Stimulated activated CD4-positive, alpha-beta T cell treated with anti-CD3 and anti-CD28 coated beads, Interleukin-15, amount 100 ng/mL, for 48 hours (primary cell): ENCODE results near the gene GPSM1.

Experiments
- DNase-seq, 2 donors: peaks; one replicate each; pipeline ENCODE4 v3.0.0-alpha.2; 2020; ENCODE audit warnings: low read depth in 2 of 2

Gene GPSM1

DNA sequence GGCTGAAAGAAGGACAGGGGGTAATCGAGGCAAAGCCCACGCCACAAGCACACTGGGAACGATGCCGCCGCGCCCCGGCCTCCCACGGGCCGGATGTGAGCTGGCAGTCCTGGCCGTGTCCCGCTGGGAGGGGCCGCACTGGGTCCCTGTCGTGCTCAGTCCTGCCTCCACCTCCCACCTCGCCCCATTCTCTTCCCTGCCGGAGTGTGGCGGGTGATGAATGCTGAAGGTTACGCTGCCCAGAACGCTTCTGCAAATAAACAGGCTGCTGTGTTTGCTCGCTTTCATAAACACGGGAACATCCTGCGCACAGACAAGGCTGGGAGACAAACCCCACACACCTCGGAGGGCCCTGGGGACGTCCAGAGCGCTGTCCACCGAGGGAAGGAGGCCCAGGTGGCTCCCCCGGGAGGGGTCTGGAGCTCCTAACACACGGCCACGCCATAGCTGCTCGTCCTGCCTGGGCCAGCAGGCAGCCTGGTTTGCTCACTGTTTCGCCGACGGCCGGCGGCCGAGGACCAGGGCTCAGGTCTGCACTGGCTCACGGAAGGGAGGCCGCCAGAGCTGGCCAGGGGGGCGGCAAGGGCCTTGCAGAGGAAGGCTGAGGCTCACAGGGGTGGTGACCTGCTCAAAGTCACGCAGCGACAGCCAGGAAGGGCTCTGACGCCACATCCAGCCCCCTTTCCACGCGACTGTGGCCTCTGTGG lies 33.9 kb downstream of the GPSM1 start:
- DNase-seq: no peak

DNA sequence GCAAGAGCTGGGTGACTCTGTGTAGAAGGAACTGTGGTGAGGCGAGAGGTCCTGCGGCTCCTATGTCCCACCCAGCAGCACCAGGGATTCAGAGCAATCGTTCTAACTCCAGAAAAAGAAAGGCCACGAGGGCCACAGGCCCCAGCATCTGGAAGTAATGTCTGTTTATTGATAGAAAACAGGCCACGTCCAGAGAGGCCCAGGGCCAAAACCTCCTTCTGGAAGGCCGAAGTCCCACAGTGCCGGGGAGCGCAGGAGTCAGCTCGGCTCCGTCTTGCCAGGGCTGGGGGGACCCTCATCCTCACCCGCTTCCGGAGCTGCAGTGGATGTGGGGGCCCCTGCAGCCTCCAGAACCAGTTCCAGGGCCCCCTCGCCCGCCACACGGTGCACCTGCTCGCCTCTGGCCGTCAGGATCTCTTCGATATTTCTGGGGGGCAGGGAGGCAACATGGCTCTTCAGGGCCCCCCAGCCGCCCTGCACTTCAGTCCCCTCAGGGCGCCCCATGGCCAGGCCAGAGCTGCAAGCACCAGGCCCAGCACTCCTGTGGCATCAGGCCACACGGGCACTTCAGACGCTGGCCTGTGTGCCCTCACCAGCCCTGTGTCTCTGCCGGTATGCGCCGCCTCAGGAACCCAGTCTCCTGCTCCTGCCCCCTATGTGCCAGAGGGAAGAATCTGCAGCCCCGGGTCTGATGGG lies 34.6 kb downstream of the GPSM1 start:
- no peak for DNase-seq

DNA sequence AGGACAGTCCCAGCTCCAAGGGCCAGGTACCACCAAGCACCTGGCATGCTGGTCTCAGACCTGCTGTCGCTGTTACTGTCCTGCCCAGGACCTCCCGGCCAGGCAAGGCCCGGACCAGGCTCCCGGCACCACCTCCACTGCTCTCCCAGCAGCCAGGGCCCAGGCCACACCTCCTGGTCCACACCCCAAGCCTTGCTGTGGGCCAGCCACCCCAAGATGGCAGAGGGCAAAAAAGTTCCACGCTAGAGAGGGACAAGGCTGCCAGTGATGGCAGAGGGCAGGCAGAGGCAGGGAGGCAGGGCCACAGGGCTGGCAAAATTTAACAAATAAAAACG lies 35.1 kb downstream of the GPSM1 start:
- DNase-seq: no peak

DNA sequence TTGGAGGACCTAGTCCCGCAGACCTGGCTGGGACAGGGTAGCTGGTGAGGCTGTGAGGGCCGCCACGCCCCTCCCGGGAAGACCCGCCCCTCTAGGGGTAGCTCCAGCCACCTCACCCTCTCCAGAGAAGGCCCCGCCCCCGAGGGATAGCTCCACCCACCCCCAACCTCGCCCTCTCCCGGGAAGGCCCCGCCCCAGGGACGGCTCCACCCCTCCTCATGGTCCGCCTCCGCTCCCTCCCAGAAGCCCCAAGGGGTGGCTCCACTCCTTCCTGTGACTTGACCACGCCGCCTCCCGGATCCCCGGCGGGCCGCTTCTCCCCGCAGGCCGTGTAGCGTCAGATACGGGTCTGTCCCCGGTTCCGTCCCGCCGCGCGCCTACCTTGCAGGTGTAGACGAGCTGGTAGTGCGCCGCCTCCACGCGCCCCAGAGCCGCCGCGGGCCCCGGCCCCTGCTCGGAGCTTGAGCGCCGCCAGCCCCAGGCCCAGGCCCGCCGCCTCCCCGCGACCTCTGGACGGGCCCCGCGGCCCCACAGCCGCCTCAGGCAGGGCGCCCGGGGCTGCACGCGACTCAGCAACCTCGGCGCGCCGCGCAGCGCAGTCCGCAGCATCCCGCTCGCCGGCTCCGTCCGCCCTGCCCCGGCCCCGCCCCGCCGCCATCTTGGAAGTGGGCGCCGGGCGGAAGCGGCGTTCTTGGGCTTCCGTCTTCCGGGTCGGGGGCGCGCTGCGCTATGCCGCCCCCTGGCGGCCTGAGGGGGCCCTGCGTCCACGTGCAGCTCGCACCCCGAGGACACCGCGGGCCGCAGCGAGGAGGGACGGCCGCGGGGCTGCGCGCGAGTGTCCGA lies 36.0 kb downstream of the GPSM1 start, which contains the start of gene DNLZ:
TSS of gene DNLZ (minus strand) at position 639 of the 843 bp plus-strand sequence. CDS start at position 609, 30 bp downstream.
- peak; percentile 96 for DNase-seq

DNA sequence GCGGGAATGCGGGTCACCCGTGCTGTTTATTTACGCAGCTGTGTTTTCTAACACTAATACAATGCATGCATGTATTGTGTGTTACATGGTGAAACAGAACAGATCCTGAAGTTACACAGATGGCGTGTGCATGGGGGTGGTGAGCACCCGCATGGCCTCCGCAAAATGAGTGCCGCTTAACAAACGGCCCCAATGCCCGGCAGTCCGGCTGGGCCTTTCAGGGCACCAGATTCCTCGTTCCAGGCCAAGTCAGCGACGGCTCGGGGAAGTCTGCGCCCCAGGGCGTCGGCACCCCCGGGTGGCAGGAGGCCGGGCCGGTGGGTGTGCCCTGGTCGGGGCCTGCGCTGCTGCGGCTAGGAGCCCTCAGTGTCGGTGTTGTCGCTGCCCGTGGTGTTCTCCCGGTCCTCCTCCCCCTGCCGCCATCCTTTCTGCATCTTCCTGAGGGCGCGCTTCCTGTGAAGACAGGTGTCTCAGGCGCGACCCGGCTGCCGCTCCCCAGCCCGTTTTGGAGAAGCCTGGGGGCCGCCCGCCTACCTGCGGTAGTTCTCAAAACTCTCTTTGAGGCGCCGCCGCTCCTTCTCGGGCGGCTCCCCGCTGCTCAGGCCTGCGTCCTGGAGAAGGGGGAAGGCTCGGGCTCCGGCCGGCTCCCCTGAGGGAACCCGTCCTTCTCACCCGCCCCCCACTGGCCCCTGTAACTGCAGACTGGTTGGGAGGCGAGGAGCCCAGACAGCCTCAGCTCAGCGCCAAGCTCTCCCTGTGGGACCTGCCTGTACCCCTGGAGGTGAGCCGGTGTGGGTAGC lies 36.8 kb downstream of the GPSM1 start:
- DNase-seq: no peak

DNA sequence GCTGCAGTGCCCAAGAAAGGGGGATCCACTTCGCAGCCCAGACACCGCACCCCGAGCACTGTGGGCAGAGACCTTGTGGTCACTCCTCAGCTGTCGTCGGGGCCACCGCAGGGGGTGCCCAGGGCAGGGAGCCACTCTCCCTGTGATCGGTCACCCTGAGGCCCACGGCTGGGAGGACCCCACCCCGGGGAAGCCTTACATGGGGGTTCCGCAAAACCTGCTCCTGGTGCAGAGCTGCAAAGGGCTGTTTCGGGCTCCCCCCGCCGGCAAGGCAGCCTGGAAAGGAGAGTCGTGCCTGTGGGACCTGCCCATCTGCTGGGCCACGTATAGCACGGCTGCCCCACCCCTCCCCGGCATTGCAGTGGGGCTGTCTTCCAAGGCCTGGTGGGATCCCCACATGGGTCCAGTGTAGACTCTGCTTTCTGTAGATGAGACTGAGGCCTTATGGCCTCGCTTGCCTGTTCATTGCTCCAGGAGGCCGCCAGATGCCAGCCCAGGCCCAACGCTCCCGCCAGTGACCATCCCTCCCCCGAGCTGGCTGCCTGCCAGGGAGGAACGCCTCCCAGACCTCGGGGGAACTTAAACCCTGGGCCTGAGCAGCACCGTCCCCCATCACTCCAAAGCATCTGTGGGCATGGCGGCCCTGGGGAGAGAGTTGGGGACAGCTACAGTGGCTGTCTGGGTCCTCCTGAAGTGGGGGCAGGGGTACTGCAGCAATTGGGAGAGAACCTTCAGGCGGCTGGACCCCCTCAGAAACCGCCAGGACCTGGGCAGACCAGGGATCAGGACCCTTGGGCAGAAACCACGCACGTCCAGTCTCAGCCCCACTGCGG lies 37.8 kb downstream of the GPSM1 start:
- DNase-seq: no peak

DNA sequence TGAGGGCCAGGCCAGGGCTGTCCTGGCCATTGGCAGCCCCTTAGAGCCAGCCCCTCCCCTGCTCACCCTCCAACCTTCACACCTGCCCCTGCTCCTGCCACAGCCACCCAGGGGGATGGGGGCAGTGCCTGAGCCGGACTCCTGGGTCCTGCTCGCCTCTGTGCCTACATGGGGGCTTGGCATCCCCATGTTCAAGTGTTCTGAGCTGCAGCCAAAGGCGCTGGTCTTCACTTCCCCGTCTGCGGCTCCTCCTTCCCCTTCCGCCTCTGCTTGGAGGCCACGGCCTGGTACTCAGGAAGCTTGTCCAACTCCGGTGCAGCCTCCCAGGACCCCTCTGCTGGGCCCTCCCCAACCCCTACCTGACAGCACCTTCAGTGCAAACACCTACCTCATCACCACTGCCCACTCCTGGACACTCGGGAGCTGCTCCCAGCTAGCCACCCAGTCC lies 38.5 kb downstream of the GPSM1 start:
- DNase-seq: no peak

DNA sequence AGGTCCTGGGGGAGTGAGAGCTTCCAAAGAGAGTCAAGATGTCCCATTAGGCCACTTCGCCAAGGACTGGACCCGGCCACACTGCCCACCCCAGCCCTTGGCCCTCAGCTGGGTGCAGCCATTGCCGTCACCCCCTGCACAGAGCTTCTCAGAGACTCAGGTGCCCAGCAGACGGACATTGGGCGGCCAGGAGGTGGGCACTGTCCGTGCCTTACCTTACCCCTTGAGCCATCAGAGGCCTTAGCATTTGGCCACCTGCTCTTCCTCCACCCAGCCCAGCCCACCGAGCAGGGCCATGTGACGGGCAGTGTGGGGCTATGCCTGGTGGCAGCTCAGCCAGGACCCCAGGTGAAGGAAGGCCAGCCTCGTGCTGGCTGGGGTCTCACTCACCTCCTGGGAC lies 39.5 kb downstream of the GPSM1 start:
- DNase-seq: no peak

DNA sequence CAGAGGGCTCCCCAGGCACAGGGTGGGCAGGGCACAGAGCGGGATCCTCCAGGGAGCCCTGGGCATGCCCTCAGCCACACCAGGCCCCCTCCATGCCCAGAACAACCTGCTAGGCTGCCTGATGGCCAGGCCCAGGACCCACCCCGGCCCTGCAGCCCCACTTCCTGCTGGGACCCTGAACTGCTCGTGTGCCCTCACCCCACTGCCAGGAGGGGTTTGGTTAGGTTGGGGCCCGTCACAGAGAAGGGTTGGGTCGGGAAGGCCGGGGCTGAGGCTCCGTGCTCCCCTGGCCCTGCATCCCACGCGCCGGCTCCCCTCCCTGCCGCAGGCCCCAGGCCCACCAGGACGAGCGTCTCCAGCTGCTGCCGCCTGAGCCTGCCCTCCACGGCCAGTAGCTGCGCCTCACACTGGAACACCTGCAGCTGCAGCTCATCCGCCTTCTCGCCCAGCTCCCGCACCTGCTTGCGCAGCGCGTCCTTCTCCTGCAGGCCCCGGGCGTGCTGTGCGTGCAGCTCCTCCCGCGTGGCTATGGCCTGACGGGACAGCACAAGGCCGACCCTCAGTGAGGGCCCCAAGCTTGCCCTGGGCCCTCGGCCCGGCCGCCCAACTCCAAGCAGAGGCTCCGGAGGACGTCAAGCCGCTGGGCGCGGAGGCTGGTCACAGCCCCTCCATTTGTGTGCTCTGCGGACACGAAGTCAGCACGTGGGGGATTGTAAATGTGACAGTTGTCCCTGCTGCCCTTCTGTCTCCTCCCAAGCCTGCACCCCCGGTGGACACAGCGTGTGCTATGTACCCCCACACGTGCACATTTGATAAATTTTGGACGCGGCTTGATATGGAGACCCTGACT lies 40.2 kb downstream of the GPSM1 start:
- no peak for DNase-seq

DNA sequence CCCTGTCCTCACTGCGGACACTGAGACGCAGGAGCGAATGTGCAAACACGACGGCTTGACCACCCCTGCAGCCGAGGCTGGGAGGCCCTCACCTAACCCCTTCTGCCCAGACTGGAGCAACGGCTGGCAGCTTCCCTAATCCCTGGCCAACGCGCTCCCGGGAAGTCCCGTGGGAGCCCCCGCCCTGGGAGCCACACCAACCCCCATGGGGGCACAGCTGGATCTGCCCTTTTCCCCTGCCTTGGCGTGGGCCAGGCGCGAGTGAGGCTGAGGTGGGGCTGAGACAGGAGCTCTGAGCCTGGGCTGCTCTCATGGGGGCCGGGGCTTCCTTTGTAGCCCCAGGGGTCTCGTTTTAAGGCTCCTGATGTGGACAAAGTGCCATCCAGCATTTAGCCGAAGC lies 40.9 kb downstream of the GPSM1 start:
- no peak for DNase-seq

DNA sequence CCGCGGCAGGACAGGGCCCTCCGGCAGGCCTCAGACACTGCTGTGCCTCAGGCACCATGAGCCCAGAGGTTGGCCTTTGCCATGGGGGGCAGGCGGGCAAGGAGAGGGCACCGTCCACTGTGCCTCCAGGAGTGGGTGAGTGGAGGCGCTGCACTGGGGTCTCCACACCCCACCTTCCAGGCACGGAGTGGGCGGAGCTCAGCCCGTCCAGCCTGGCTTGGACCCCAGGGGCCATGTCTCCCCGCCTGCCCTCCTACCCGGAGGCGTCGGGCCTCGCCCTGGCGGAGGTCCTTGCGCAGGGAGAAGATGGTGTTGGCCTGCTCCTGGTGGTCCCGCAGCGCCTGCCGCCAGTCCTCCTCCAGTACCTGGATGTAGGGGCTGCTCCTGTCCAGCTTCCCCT lies 42.7 kb downstream of the GPSM1 start:
- DNase-seq: no peak

DNA sequence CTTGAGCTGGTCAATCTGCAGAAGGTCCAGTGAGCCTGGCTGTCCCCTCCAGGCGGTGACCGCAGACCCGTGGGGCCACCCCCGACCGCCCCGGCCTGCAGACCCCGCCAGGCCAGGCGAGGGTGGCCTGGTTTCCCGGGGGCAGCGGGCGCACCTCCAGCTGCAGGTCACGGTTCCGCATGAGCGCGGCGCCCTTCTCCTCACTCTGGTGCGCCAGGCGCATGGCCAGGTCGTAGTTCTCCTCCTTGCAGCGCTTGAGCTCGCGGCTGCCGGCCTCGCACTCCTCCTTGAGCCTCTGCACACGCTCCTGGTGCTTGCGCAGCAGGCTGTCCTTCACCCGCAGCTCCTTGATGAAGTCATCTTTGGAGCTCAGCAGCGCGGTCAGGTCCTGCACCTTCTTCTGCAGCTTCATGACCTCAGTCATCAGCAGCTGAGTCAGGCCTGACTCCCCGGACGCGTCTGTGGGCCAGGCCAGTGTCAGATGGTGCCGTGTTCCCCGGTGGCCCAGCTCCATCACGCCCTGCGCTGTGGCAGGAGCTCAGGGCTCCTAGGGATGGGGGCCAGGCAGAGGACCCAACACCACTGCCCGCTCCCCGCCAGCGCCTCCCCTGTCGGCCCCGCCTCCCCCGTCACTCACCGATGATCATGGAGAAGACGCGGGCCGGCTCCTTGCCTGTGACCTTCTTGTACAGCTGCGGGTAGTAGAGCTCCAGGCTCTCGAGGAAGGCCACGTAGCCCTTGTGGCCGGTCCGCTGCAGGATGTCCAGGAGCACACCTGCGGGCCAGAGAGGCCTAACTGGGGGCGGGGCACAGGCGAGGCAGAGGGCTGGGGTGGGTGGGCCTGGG lies 43.6 kb downstream of the GPSM1 start:
- DNase-seq: no peak

DNA sequence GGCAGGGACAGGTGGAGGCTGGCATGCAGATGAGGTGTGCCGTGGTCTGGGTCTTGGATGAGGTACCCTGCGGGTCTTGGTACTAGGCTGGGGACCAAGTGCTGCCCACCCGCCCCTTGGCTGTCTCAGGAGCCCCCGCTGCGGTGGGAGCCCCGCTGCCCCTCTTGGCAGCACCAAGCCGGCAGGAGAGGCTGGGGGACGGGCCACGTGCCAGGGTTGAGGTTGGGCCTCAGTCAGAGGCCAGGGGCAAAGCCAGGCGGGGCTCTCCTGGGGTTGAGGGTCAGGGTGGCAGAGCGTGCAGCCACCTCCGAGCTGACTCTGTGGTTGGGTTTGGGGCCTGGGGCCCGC lies 44.2 kb downstream of the GPSM1 start:
- DNase-seq: no peak

DNA sequence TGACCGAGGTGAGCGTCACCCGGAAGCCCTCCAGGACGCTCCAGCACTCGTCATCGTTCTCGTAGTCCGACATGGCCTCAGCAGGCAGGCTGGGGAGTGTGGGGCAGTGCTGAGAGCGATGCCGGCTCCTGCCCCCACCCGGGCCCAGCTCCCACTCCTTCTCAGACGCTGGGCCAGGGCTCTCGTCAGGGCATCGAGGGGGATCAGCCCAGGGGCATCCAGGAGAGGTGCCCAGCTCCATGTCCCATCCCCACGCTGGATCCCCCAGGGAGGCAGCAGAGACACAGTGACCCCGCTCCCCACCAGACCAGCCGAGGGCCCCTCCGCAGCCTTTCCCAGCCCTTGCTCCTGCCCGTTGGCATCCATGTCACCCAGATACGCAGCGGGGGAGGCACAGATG lies 44.7 kb downstream of the GPSM1 start:
- no peak for DNase-seq

DNA sequence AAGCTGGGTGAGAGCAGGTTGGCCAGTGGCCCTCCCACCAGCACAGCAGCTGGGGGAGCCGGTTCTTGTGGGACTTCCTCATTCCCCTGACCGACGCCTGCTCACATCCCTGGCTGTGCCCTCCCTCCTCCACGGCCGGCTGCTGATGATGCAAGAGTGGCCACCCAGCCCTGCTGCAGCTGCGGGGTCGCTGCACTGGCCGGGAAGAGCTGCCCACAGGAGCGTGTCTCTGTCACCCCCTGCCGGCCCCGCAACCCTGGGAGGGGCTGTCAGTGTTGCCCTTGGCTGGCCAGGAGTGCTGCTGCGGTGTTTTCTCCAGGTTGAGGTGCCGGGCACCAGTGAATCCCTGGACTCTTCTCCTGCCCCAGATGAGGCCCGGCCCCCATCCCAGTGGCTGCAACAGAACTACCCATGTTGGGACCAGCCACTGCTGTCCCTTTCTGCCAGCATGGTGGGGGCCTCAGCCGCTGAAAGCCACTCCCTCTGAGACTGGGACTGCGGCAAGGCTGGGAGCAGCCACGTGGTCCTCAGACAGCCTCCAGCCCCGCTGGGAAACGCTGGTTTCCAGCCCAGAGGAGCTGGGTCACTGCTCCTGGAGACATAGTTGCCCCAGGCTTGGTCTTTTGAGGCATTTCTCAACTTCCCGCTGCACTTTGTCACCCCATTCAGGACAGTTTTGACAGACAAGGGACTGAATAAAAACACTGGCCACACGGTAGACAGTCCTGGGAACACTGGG lies 45.4 kb downstream of the GPSM1 start:
- no peak for DNase-seq

DNA sequence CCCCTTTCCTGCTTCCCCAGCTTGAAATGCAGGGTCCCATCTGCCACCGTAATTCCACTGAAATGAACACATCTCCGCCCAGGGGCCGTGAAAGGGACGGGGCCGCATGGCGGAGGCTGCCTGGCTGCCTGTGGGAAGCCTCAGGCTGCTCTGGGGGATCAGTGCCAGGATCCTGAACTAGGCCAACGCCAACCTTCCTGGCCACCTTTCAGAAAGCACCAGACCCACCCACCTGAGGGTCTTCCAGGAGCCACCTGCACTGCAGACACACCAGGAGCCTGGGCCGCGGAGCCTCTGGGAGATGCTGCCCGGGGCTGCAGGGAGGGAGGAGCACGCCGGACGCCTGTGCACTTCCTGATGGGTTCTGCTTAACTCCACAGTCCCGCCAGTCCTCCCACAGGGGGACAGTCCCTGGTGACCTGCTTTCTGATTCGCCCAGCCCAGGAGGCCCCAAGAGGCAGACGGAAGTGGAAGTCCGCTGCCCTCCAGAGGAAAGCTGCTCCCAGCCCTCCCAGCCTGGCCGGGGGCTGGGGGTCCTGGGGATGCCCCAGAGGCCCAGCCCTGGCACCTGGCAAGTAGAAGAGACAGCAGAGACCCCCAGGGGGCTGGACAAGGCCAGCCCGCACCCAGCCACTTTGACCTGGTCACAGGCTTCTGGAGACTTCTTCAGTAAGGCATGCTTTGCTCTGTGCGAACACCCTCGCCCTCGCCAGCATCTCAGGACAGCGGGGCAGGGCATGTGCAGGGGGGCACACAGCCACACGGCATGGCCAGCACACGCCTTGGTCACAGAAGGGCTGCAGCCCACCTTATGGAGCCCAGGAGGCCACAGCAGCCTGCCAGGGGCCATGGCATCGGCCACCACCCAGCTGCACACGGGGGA lies 46.2 kb downstream of the GPSM1 start, which contains the start of gene CARD9:
TSS of gene CARD9 (minus strand) at position 370 of the 883 bp plus-strand sequence. CDS start 1,591 bp downstream, outside the sequence.
- DNase-seq: no peak

DNA sequence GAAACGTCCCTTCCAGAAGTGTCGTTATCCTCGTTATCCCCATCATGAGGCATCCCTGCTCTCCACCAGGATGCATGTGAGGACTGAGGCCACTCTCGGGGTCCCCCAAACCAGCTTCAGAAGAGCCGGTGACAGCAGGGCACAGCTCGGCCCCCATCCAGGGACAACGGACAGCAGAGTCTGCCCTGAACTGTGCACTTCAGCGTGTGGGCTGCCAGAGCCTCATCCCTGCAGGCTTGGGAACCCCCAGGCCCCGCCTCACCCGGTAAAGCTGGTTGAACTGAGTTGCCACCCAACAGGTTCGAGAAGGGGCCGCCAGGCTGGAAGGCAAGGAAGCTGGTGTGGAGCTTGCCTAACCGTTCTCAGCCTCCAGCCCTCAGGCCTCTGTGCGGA lies 46.8 kb downstream of the GPSM1 start:
- DNase-seq: no peak
